ENCODE data around the gene AOPEP.

DNA sequence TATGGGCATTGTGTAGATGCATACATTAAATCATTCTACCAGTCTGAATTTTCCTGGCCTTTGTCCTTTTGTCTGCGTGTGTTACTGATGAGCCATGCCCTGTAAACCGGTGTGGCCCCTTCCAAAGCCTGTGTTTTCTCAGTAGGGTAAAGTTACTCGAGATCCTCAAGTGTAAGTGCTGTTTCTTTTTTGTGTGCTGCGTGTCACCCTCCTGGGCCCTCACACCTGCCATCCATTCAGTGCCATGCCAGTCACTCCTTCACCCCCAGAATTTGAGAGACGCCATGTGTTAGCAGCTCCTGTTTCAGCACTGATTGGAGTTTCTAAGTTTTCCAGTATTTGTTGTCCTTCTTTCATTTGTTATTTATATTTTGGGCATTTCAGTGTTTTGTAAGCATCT lies 302.8 kb downstream of the AOPEP start:
- TF ChIP-seq ZNF175 (tag by site-specific recombination; IDR thresholded peaks at IDR 0.05) (no peak), ZNF747 (tag by site-specific recombination; IDR thresholded peaks at IDR 0.05) (no peak), ZSCAN30 (tag by site-specific recombination; IDR thresholded peaks at IDR 0.05) (no peak), GLI4 (tag by site-specific recombination; IDR thresholded peaks at IDR 0.05) (no peak), TCF7L2 (IDR thresholded peaks at IDR 0.05; ENCODE audit: borderline replicate concordance, low read depth, low read length) (no peak), ZBTB48 (tag by site-specific recombination; IDR thresholded peaks at IDR 0.05) (no peak), GLIS2 (tag by site-specific recombination; IDR thresholded peaks at IDR 0.05) (no peak), ZNF785 (tag by site-specific recombination; IDR thresholded peaks at IDR 0.05) (no peak)
- TF ChIP-seq, protein P1, sequence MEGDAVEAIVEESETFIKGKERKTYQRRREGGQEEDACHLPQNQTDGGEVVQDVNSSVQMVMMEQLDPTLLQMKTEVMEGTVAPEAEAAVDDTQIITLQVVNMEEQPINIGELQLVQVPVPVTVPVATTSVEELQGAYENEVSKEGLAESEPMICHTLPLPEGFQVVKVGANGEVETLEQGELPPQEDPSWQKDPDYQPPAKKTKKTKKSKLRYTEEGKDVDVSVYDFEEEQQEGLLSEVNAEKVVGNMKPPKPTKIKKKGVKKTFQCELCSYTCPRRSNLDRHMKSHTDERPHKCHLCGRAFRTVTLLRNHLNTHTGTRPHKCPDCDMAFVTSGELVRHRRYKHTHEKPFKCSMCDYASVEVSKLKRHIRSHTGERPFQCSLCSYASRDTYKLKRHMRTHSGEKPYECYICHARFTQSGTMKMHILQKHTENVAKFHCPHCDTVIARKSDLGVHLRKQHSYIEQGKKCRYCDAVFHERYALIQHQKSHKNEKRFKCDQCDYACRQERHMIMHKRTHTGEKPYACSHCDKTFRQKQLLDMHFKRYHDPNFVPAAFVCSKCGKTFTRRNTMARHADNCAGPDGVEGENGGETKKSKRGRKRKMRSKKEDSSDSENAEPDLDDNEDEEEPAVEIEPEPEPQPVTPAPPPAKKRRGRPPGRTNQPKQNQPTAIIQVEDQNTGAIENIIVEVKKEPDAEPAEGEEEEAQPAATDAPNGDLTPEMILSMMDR (tag by site-specific recombination; IDR thresholded peaks at IDR 0.05) = no peak
- TF ChIP-seq, protein P2, sequence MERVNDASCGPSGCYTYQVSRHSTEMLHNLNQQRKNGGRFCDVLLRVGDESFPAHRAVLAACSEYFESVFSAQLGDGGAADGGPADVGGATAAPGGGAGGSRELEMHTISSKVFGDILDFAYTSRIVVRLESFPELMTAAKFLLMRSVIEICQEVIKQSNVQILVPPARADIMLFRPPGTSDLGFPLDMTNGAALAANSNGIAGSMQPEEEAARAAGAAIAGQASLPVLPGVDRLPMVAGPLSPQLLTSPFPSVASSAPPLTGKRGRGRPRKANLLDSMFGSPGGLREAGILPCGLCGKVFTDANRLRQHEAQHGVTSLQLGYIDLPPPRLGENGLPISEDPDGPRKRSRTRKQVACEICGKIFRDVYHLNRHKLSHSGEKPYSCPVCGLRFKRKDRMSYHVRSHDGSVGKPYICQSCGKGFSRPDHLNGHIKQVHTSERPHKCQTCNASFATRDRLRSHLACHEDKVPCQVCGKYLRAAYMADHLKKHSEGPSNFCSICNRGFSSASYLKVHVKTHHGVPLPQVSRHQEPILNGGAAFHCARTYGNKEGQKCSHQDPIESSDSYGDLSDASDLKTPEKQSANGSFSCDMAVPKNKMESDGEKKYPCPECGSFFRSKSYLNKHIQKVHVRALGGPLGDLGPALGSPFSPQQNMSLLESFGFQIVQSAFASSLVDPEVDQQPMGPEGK (tag by site-specific recombination; IDR thresholded peaks at IDR 0.05) = no peak
- TF ChIP-seq, protein P3, sequence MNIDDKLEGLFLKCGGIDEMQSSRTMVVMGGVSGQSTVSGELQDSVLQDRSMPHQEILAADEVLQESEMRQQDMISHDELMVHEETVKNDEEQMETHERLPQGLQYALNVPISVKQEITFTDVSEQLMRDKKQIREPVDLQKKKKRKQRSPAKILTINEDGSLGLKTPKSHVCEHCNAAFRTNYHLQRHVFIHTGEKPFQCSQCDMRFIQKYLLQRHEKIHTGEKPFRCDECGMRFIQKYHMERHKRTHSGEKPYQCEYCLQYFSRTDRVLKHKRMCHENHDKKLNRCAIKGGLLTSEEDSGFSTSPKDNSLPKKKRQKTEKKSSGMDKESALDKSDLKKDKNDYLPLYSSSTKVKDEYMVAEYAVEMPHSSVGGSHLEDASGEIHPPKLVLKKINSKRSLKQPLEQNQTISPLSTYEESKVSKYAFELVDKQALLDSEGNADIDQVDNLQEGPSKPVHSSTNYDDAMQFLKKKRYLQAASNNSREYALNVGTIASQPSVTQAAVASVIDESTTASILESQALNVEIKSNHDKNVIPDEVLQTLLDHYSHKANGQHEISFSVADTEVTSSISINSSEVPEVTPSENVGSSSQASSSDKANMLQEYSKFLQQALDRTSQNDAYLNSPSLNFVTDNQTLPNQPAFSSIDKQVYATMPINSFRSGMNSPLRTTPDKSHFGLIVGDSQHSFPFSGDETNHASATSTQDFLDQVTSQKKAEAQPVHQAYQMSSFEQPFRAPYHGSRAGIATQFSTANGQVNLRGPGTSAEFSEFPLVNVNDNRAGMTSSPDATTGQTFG (tag by site-specific recombination; IDR thresholded peaks at IDR 0.05; ENCODE audit: borderline replicate concordance) = no peak
- TF ChIP-seq, protein P4, sequence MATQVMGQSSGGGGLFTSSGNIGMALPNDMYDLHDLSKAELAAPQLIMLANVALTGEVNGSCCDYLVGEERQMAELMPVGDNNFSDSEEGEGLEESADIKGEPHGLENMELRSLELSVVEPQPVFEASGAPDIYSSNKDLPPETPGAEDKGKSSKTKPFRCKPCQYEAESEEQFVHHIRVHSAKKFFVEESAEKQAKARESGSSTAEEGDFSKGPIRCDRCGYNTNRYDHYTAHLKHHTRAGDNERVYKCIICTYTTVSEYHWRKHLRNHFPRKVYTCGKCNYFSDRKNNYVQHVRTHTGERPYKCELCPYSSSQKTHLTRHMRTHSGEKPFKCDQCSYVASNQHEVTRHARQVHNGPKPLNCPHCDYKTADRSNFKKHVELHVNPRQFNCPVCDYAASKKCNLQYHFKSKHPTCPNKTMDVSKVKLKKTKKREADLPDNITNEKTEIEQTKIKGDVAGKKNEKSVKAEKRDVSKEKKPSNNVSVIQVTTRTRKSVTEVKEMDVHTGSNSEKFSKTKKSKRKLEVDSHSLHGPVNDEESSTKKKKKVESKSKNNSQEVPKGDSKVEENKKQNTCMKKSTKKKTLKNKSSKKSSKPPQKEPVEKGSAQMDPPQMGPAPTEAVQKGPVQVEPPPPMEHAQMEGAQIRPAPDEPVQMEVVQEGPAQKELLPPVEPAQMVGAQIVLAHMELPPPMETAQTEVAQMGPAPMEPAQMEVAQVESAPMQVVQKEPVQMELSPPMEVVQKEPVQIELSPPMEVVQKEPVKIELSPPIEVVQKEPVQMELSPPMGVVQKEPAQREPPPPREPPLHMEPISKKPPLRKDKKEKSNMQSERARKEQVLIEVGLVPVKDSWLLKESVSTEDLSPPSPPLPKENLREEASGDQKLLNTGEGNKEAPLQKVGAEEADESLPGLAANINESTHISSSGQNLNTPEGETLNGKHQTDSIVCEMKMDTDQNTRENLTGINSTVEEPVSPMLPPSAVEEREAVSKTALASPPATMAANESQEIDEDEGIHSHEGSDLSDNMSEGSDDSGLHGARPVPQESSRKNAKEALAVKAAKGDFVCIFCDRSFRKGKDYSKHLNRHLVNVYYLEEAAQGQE (tag by site-specific recombination; IDR thresholded peaks at IDR 0.05) = no peak
- TF ChIP-seq, protein P5, sequence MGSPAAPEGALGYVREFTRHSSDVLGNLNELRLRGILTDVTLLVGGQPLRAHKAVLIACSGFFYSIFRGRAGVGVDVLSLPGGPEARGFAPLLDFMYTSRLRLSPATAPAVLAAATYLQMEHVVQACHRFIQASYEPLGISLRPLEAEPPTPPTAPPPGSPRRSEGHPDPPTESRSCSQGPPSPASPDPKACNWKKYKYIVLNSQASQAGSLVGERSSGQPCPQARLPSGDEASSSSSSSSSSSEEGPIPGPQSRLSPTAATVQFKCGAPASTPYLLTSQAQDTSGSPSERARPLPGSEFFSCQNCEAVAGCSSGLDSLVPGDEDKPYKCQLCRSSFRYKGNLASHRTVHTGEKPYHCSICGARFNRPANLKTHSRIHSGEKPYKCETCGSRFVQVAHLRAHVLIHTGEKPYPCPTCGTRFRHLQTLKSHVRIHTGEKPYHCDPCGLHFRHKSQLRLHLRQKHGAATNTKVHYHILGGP (tag by site-specific recombination; IDR thresholded peaks at IDR 0.05) = no peak
- TF ChIP-seq, protein P6, sequence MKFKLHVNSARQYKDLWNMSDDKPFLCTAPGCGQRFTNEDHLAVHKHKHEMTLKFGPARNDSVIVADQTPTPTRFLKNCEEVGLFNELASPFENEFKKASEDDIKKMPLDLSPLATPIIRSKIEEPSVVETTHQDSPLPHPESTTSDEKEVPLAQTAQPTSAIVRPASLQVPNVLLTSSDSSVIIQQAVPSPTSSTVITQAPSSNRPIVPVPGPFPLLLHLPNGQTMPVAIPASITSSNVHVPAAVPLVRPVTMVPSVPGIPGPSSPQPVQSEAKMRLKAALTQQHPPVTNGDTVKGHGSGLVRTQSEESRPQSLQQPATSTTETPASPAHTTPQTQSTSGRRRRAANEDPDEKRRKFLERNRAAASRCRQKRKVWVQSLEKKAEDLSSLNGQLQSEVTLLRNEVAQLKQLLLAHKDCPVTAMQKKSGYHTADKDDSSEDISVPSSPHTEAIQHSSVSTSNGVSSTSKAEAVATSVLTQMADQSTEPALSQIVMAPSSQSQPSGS (tag by site-specific recombination; IDR thresholded peaks at IDR 0.05; ENCODE audit: low read depth) = no peak

All from HEK293 (cell line).